Neuronal stem cell (in vitro differentiated cells): ENCODE measurements around the gene GSAP.

Experiments
- DNase-seq: peaks from one replicate; pipeline ENCODE4 v3.0.0-alpha.2; 2013; ENCODE audit warnings: low spot score
- H2AFZ ChIP-seq: one replicate; pipeline ENCODE4 v1.6.1; 2013; ENCODE audit warnings: mild to moderate bottlenecking, low read length, inconsistent platforms
- H2AK5ac ChIP-seq: 2 replicates; pipeline ENCODE4 v1.6.1; 2013; ENCODE audit warnings: low read depth, mild to moderate bottlenecking, inconsistent platforms, low read length, moderate library complexity, mixed read lengths
- H2BK120ac ChIP-seq: 2 replicates; pipeline ENCODE4 v1.6.1; 2013; ENCODE audit warnings: low read depth, mild to moderate bottlenecking, inconsistent platforms, low read length, moderate library complexity, mixed read lengths
- H2BK12ac ChIP-seq: one replicate; pipeline ENCODE4 v1.6.1; 2013; ENCODE audit warnings: low read length, inconsistent platforms
- H2BK15ac ChIP-seq: 2 replicates; pipeline ENCODE4 v1.6.1; 2013; ENCODE audit warnings: mild to moderate bottlenecking, low read length, inconsistent platforms, mixed read lengths
- H2BK5ac ChIP-seq: one replicate; pipeline ENCODE4 v1.6.1; 2013; ENCODE audit warnings: inconsistent platforms, mild to moderate bottlenecking, low read length, moderate library complexity
- H3K14ac ChIP-seq: one replicate; pipeline ENCODE4 v1.6.1; 2013; ENCODE audit warnings: low read length, inconsistent platforms
- H3K18ac ChIP-seq: 2 replicates; pipeline ENCODE4 v1.6.1; 2013; ENCODE audit warnings: low read length, inconsistent platforms
- H3K23ac ChIP-seq: 2 replicates; pipeline ENCODE4 v1.6.1; 2013; ENCODE audit warnings: low read depth, mild to moderate bottlenecking, mixed read lengths, low read length, inconsistent platforms; ENCODE audit not compliant: poor library complexity
- H3K27ac ChIP-seq: replicated peaks from 3 replicates; pipeline ENCODE4 v1.5.1; 2013; ENCODE audit warnings: low read length, inconsistent platforms
- H3K27me3 ChIP-seq, 3 experiments: 2 replicates each; pipeline ENCODE4 v1.6.1; 2013; ENCODE audit warnings: low read length in 3 of 3, mild to moderate bottlenecking in 2 of 3, inconsistent platforms in 1 of 3, low read depth in 1 of 3, mixed read lengths in 1 of 3, moderate library complexity in 1 of 3; ENCODE audit not compliant: control insufficient read depth in 3 of 3, insufficient read depth in 3 of 3
- H3K36me3 ChIP-seq, 2 donors: replicated peaks in 1 of 2; 2 replicates each; pipeline ENCODE4 v1.6.1; 2013; ENCODE audit warnings: low read length in 2 of 2; ENCODE audit not compliant: control insufficient read depth in 2 of 2, insufficient read depth in 2 of 2
- H3K4ac ChIP-seq: 2 replicates; pipeline ENCODE4 v1.6.1; 2013; ENCODE audit warnings: inconsistent platforms, mild to moderate bottlenecking, low read length, moderate library complexity
- H3K4me1 ChIP-seq, 2 donors: 1 replicate in 1 of 2; 2 replicates in 1 of 2; pipeline ENCODE4 v1.6.1; 2013; ENCODE audit warnings: low read length in 2 of 2, low read depth in 1 of 2; ENCODE audit not compliant: control insufficient read depth in 2 of 2, insufficient read depth in 1 of 2
- H3K4me2 ChIP-seq: one replicate; pipeline ENCODE4 v1.6.1; 2013; ENCODE audit warnings: mild to moderate bottlenecking, low read length, inconsistent platforms; ENCODE audit not compliant: insufficient read depth, poor library complexity, severe bottlenecking
- H3K4me3 ChIP-seq, 2 donors: 2 replicates each; pipeline ENCODE4 v1.5.1; 2013; ENCODE audit warnings: low read length in 2 of 2, mild to moderate bottlenecking in 2 of 2, inconsistent platforms in 1 of 2, moderate library complexity in 1 of 2
- H3K79me1 ChIP-seq: one replicate; pipeline ENCODE4 v1.6.1; 2013; ENCODE audit warnings: low read depth, mild to moderate bottlenecking, inconsistent platforms, low read length, moderate library complexity
- H3K9ac ChIP-seq: one replicate; pipeline ENCODE4 v1.6.1; 2013; ENCODE audit warnings: mild to moderate bottlenecking, low read depth, low read length, inconsistent platforms; ENCODE audit not compliant: poor library complexity
- H3K9me3 ChIP-seq, 2 donors: replicated peaks in 1 of 2; 2 replicates each; pipeline versions ENCODE3 to v1.6.1; 2013; ENCODE audit warnings: low read length in 2 of 2, mild to moderate bottlenecking in 2 of 2, inconsistent platforms in 1 of 2, low read depth in 1 of 2, mixed read lengths in 1 of 2, moderate library complexity in 1 of 2; ENCODE audit not compliant: control insufficient read depth in 2 of 2, insufficient read depth in 1 of 2
- H4K8ac ChIP-seq: one replicate; pipeline ENCODE4 v1.6.1; 2013; ENCODE audit warnings: low read depth, mild to moderate bottlenecking, inconsistent platforms, low read length, moderate library complexity
- H4K91ac ChIP-seq: one replicate; pipeline ENCODE4 v1.6.1; 2013; ENCODE audit warnings: low read length, low read depth, mild to moderate bottlenecking, inconsistent platforms; ENCODE audit not compliant: poor library complexity
- WGBS, 2 donors: extraction: QIAGEN DNeasy Blood & Tissue Kit; methylation state at CpG; one replicate each; pipeline ENCODE4 v1.1.7; 2013; ENCODE audit warnings: missing lambda C conversion rate in 2 of 2, mixed read lengths in 1 of 2; ENCODE audit not compliant: insufficient read length in 2 of 2, insufficient replicate concordance in 1 of 2; ENCODE audit errors: extremely low coverage in 2 of 2; 5-methylcytosine and 5-hydroxymethylcytosine counted together

GSAP gene

GRCh38 chr7:77293046-77293445 lies 123.1 kb downstream of the GSAP start:
- Histone ChIP-seq H3K9me3 (peaks cover 0 to 6% of the 10 kb centered on the region in 2 donors), H3K27ac (no peak overlapping the region), H3K79me1 (no peaks in the 10 kb centered on the region), H3K4me2 (no peak overlapping the region), H3K14ac (no peak overlapping the region), H3K4ac (no peak overlapping the region), H2AK5ac (no peak overlapping the region), H2BK12ac (no peak overlapping the region), H4K8ac (no peak overlapping the region), H3K27me3 (no peaks in the 10 kb centered on the region), H3K4me1 (no peaks in the 10 kb centered on the region), H4K91ac (no peak overlapping the region), H2BK120ac (no peak overlapping the region), H3K9ac (no peak overlapping the region), H3K36me3 (no peaks in the 10 kb centered on the region), H3K4me3 (no peak overlapping the region), H2AFZ (no peak overlapping the region), H2BK15ac (no peak overlapping the region), H2BK5ac (no peak overlapping the region), H3K23ac (no peak overlapping the region), H3K18ac (no peak overlapping the region)
- no peak for DNase-seq
- no CpG with 5 or more reads among the region's 4 CpGs for WGBS, 2 donors

GRCh38 chr7:77290425-77290824 lies 125.7 kb downstream of the GSAP start:
- no peaks in the 10 kb centered on the region for H3K79me1 ChIP-seq
- H4K8ac ChIP-seq, result no peak overlapping the region
- no peaks in the 10 kb centered on the region for H3K9me3 ChIP-seq
- H2BK5ac ChIP-seq, result no peak overlapping the region
- H3K4me3 ChIP-seq, result no peak overlapping the region
- H3K4me1 ChIP-seq, result no peaks in the 10 kb centered on the region
- H4K91ac ChIP-seq, result no peak overlapping the region
- no peaks in the 10 kb centered on the region for H3K36me3 ChIP-seq
- H3K4ac ChIP-seq, result no peak overlapping the region
- H2AK5ac ChIP-seq, result no peak overlapping the region
- no peak overlapping the region for H2AFZ ChIP-seq
- no peak overlapping the region for H2BK15ac ChIP-seq
- no peak for DNase-seq
- no peak overlapping the region for H2BK12ac ChIP-seq
- H3K23ac ChIP-seq, result no peak overlapping the region
- no peak overlapping the region for H3K18ac ChIP-seq
- no peak overlapping the region for H3K4me2 ChIP-seq
- H2BK120ac ChIP-seq, result no peak overlapping the region
- H3K14ac ChIP-seq, result no peak overlapping the region
- no peak overlapping the region for H3K27ac ChIP-seq
- H3K9ac ChIP-seq, result no peak overlapping the region
- H3K27me3 ChIP-seq, result no peaks in the 10 kb centered on the region

GRCh38 chr7:77289387-77289786 lies 126.8 kb downstream of the GSAP start:
- Histone ChIP-seq H2BK15ac (no peak overlapping the region), H3K23ac (no peak overlapping the region), H2BK12ac (no peak overlapping the region), H3K27me3 (no peaks in the 10 kb centered on the region), H3K79me1 (no peaks in the 10 kb centered on the region), H3K27ac (no peak overlapping the region), H4K91ac (no peak overlapping the region), H2AK5ac (no peak overlapping the region), H3K9ac (no peak overlapping the region), H2AFZ (no peak overlapping the region), H3K4me2 (no peak overlapping the region), H3K14ac (no peak overlapping the region), H3K4me1 (no peaks in the 10 kb centered on the region), H2BK5ac (no peak overlapping the region), H2BK120ac (no peak overlapping the region), H3K36me3 (no peaks in the 10 kb centered on the region), H3K9me3 (no peaks in the 10 kb centered on the region), H3K4me3 (no peak overlapping the region), H3K18ac (no peak overlapping the region), H4K8ac (no peak overlapping the region), H3K4ac (no peak overlapping the region)
- no CpG with 5 or more reads among the region's 3 CpGs for WGBS, 2 donors
- no peak for DNase-seq

- Histone ChIP-seq H2BK15ac (no peak overlapping the region), H3K4me1 (no peaks in the 10 kb centered on the region), H4K91ac (no peak overlapping the region), H3K4me2 (no peak overlapping the region), H3K36me3 (no peaks in the 10 kb centered on the region), H3K4me3 (no peak overlapping the region), H3K14ac (no peak overlapping the region), H3K9ac (no peak overlapping the region), H2AK5ac (no peak overlapping the region), H3K27ac (no peak overlapping the region), H3K23ac (no peak overlapping the region), H2AFZ (no peak overlapping the region), H3K9me3 (no peaks in the 10 kb centered on the region), H3K79me1 (no peaks in the 10 kb centered on the region), H2BK12ac (no peak overlapping the region), H2BK120ac (no peak overlapping the region), H3K18ac (no peak overlapping the region), H4K8ac (no peak overlapping the region), H3K27me3 (no peaks in the 10 kb centered on the region), H3K4ac (no peak overlapping the region), H2BK5ac (no peak overlapping the region)
- no CpG with 5 or more reads among the region's 7 CpGs for WGBS, 2 donors
- DNase-seq, result no peak
Observed at GRCh38 chr7:77288676-77289320, 127.4 kb downstream of the GSAP start.
